ENCODE measurements around the gene PTPRM. TPM values are rescaled to one million over a fixed set of nuclear protein-coding genes. Genes with fewer than 3 reads are reported as not detected.
A peak's percentile ranks its signal among the peaks of the same experiment; 100 is the strongest.

Gene PTPRM
- total and polyA plus RNA-seq, 12 donors: 31.7 to 116 (median 61.2) TPM

DNA sequence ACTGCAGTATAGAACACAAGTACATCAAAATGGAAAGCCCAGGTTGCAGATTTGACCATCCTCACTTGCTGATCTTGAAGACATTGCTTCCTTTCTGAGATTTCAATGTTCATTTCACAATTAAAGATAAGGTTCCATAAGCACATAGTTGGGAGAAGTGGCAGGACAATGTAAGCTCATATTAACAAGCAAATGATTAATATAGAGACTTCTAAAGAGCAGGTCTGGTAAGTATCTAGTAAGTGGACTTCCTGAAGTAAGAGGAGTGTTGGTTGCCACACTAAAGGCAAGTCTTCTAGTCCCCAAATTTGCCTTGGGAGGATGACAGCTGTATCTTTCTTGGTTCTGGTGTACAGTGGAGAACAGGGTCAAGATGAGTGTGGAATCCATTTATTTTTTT is 1.4 kb upstream of the PTPRM start:
- DNase-seq: no peak
- Histone ChIP-seq H3K4me3 (peak overlapping the region in 1 of 4 donors; percentile 92), H3K36me3 (replicated peaks in 1 of 2) (no peaks in the 10 kb centered on the region), H3K27me3 (no peaks in the 10 kb centered on the region), H3K27ac (peak overlapping the region in 2 of 5 donors; percentile 91 to 99), H3K4me1 (replicated peaks in 1 of 2) (peaks cover 9 to 32% of the 10 kb centered on the region in 2 donors), H3K9me3 (replicated peaks in 1 of 3) (no peaks in the 10 kb centered on the region)
- intact Hi-C loops (cut with DNase I): loop anchor here (5.0 to 10.0 kb wide), 2 partner anchors 291 to 293 kb away; no protein-coding TSS in a partner anchor
- TF ChIP-seq CTCF (IDR thresholded peaks at IDR 0.05) (no peak), POLR2A (IDR thresholded peaks at IDR 0.05) (no peak)

DNA sequence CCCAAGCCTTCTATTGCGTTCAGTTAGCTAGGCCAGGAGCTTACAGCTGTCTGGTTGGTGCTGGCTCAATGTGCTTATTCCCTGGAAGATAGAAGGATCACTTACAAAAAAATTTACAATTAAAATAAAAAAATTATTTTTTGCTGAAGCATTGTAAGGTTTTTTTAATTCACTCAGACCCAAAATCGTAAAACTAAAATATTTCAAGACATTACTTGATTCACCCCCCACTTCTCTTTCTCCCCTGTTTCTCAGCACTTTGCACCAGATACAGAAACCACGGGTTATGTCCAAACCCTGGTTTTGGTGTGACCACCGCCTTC is 911 bp upstream of the PTPRM start:
- intact Hi-C loops (cut with DNase I): loop anchor here (5.0 to 10.0 kb wide), 2 partner anchors 291 to 294 kb away; no protein-coding TSS in a partner anchor
- Histone ChIP-seq H3K4me1 (replicated peaks in 1 of 2) (peaks cover 9 to 32% of the 10 kb centered on the region in 2 donors), H3K36me3 (replicated peaks in 1 of 2) (no peaks in the 10 kb centered on the region), H3K4me3 (peak overlapping the region in 2 of 4 donors; percentile 31 to 92), H3K27me3 (no peaks in the 10 kb centered on the region), H3K27ac (peak overlapping the region; percentile 85 to 99 (median 94)), H3K9me3 (replicated peaks in 1 of 3) (no peaks in the 10 kb centered on the region)
- WGBS, 4 donors: 15 to 18% (median 15%) methylated on average over 4 of the region's 4 CpGs
- DNase-seq: no peak
- TF ChIP-seq CTCF (IDR thresholded peaks at IDR 0.05): no peak
- no peak for TF ChIP-seq POLR2A (IDR thresholded peaks at IDR 0.05)

DNA sequence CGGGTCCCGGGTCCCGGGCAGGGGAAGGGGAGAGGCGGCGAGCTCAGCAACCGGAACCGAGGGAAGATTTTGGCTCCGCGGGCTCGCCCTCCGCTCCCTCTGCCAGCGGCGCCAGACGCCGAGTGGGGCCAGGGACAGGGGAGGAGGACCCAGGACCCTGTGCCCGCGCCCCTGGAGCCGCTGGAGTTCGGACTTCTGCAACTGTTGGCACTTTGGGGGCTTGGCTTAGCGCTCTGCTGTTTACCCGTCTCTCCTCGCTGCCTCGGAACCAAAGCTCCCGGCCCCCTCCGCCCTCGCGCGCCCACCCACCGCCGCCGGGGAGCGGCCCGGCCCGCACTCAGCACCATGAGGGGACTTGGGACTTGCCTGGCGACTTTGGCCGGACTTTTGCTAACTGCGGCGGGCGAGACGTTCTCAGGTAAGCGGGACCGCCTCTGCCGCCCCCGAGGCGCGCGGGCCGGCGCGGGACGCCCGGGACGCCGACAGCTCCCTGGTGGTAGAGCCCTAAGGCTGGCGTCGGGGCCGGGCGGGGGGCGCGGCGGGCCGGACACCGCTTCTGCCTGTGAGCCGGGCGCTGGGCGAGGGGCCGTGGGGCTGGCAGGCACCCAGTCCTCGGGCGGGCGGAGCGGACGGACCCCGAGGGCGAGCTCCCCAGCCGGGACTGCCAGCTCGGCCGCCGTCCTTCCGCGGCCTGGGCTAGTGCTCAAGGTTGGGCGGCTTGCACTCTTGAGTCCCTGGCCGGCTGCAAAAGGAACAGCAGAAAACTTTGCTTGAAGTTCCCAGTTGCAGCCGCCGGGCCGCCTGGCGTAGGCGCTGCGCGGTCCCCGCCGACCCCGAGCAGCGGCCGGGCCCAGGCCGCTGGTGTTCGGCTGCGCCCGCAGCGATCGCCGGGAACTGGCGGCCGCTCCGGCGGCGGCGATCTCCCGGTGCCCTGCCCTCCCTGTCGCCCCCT is 634 bp downstream of the PTPRM start:
- H3K36me3 ChIP-seq (replicated peaks in 1 of 2): no peaks in the 10 kb centered on the region
- no peaks in the 10 kb centered on the region for H3K9me3 ChIP-seq (replicated peaks in 1 of 3)
- H3K4me3 ChIP-seq: peak overlapping the region; percentile 32 to 92 (median 50)
- peak in 3 of 6 experiments; percentile 35 to 47 (median 40) for TF ChIP-seq CTCF (IDR thresholded peaks at IDR 0.05)
- peak in 1 of 2 donors; percentile 77 for TF ChIP-seq POLR2A (IDR thresholded peaks at IDR 0.05)
- H3K27ac ChIP-seq: peak overlapping the region; percentile 24 to 99 (median 91)
- DNase-seq: peak; percentile 54 to 80 (median 74)
- 0 to 3% (median 0%) methylated on average over 6 to 109 of the region's 109 CpGs for WGBS, 4 donors
- peaks cover 3 to 28% of the 10 kb centered on the region in 2 donors for H3K4me1 ChIP-seq (replicated peaks in 1 of 2)
- no peaks in the 10 kb centered on the region for H3K27me3 ChIP-seq
- intact Hi-C loops (cut with DNase I): loop anchor here (5.0 to 10.0 kb wide), 2 partner anchors 293 to 295 kb away; no protein-coding TSS in a partner anchor

- H3K27ac ChIP-seq: peak overlapping the region in 4 of 5 donors; percentile 83 to 99 (median 95)
- peaks cover 3 to 25% of the 10 kb centered on the region in 2 donors for H3K4me1 ChIP-seq (replicated peaks in 1 of 2)
- peak in 6 of 7 donors; percentile 23 to 52 (median 32) for DNase-seq
- peak in 2 of 6 experiments; percentile 11 to 18 for TF ChIP-seq CTCF (IDR thresholded peaks at IDR 0.05)
- no peak for TF ChIP-seq POLR2A (IDR thresholded peaks at IDR 0.05)
- H3K4me3 ChIP-seq: peak overlapping the region; percentile 9 to 92 (median 50)
- intact Hi-C loops (cut with DNase I): loop anchor here (5.0 to 10.0 kb wide), 2 partner anchors 294 to 296 kb away; no protein-coding TSS in a partner anchor
- H3K27me3 ChIP-seq: no peaks in the 10 kb centered on the region
- H3K36me3 ChIP-seq (replicated peaks in 1 of 2): no peaks in the 10 kb centered on the region
- H3K9me3 ChIP-seq (replicated peaks in 1 of 3): no peaks in the 10 kb centered on the region
- WGBS, 4 donors: 0 to 1% methylated on average over 44 of the region's 44 CpGs; no CpG with 5 or more reads in 2 of the 4 donors
Observed at GRCh38 chr18:7568426-7568825, 1.3 kb downstream of the PTPRM start.
